Adrenal gland (tissue), 12 donors: Measurements from ENCODE around the gene SSPN. TPM values are rescaled to one million over a fixed set of nuclear protein-coding genes. Genes with fewer than 3 reads are reported as not detected.
A peak's percentile ranks its signal among the peaks of the same experiment; 100 is the strongest.

Experiments
- DNase-seq, 7 donors: peaks; one replicate each; pipeline ENCODE4 v3.0.0-alpha.2; 2019 to 2020
- H3K27ac ChIP-seq, 5 donors: fragments of 200-600 bp; sonication (generic) in 4 of 5; 1 replicate in 3 of 5; 2 replicates in 2 of 5; pipeline versions ENCODE4 v1.5.1 to v1.8.0; 2016 to 2020; ENCODE audit warnings: mild to moderate bottlenecking in 1 of 5
- H3K27me3 ChIP-seq: fragments of 200-600 bp; 2 replicates; pipeline ENCODE4 v1.8.0; 2021
- H3K36me3 ChIP-seq, 2 donors: fragments of 200-600 bp; replicated peaks in 1 of 2; 1 replicate in 1 of 2; 2 replicates in 1 of 2; pipeline versions ENCODE4 v1.5.1 to v1.8.0; 2018 to 2022
- H3K4me1 ChIP-seq, 2 donors: fragments of 200-600 bp; replicated peaks in 1 of 2; 1 replicate in 1 of 2; 2 replicates in 1 of 2; pipeline versions ENCODE4 v1.5.1 to v1.8.0; 2018 to 2021
- H3K4me3 ChIP-seq, 4 donors: fragments of 200-600 bp; sonication (generic) in 3 of 4; one replicate each; pipeline ENCODE4 v1.5.1; 2016 to 2018
- H3K9me3 ChIP-seq, 3 donors: fragments of 200-600 bp; sonication (generic) in 1 of 3; replicated peaks in 1 of 3; 1 replicate in 2 of 3; 2 replicates in 1 of 3; pipeline versions ENCODE4 v1.5.1 to v1.8.0; 2016 to 2021
- POLR2A ChIP-seq, 2 donors: fragments of 450-650 bp; IDR thresholded peaks; one replicate each; pipeline ENCODE4 v1.6.1; 2017; ENCODE audit warnings: antibody characterized with exemption in 2 of 2, mild to moderate bottlenecking in 2 of 2, moderate library complexity in 1 of 2
- WGBS, 4 donors: extraction: QIAGEN DNeasy Blood & Tissue Kit in 2 of 4; methylation state at CpG; one replicate each; pipeline versions ENCODE4 v1.1.5 to v1.1.7; 2013 to 2017; 5-methylcytosine and 5-hydroxymethylcytosine counted together
- intact Hi-C, 2 donors: fragments of 100-400 bp; cut with DNase I; formaldehyde crosslinking; loops; one replicate each; pipeline versions ENCODE4 v1.14.1 to v1.15.0; 2022 to 2023
- polyA plus RNA-seq, 3 donors: library from polyadenylated mRNA; stranded (reverse); fragments of 200-250 nt in 2 of 3; fragments of 350-450 nt in 1 of 3; fragmentation: Illumina TruSeq in 1 of 3; extraction: RNeasy Lipid Tissue Mini Kit (QIAGEN cat#74804) in 1 of 3; gene quantifications; one replicate each; pipeline ENCODE4 v1.2.3, GENCODE V29; 2013 to 2014
- total RNA-seq, 9 donors: library from RNA; depleted of rRNA in 4 of 9; stranded (reverse); fragments of >200 nt in 4 of 9; fragments of 120-200 nt in 1 of 9; fragmentation: NEBNext Ultra II Directional in 1 of 9; extraction: Animal tissue kit (Norgen Biotek cat#: 25700) in 1 of 9; gene quantifications; one replicate each; pipeline versions ENCODE4 v1.1.0 to v1.2.4, GENCODE V29; 2013 to 2023
- TF ChIP-seq, protein P1 (sequence below), 6 experiments: fragments of 450-650 bp in 4 of 6; fragments of 200-600 bp in 2 of 6; sonication (generic) in 1 of 6; IDR thresholded peaks; 1 replicate in 5 of 6; 2 replicates in 1 of 6; pipeline versions ENCODE4 v1.5.1 to v1.8.0; 2016 to 2021; ENCODE audit warnings: antibody characterized with exemption in 6 of 6, mild to moderate bottlenecking in 2 of 6, moderate library complexity in 1 of 6
- donor health status: healthy with polysubstance abuse.
- donor health status: Bipolar disorder and iron deficiency.
- donor health status: DM: yes; HTN: yes; CAD: no.
- donor health status: DM: no; HTN: no; CAD: no.
- donor health status: DM: no; HTN: no; CAD: no.
- donor health status: DM: yes; HTN: yes; CAD: no.

Gene SSPN
- total and polyA plus RNA-seq, 12 donors = 3.3 to 47.8 (median 13.9) TPM

DNA sequence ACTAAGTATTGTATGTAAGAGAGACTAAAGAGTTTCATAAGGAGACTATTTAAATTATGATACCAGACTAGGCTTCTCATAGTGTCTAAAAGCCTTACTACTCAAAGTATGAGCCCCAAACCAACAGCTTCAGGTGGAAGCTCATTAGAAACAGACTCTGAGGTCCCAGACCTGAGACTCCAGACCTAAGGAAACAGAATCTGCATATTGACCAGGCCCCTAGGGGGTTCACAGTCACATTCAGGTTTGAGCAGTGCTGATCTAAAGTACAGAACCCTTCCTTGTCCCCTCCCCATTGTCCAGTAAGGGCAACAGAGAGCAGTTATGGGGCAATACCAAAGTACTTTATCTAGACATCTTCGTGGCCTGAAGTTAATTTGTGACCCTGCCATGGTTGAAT is 87.7 kb downstream of the SSPN start:
- H3K27ac ChIP-seq = no peak overlapping the region
- intact Hi-C loops = no loop called here
- TF ChIP-seq, protein P1, sequence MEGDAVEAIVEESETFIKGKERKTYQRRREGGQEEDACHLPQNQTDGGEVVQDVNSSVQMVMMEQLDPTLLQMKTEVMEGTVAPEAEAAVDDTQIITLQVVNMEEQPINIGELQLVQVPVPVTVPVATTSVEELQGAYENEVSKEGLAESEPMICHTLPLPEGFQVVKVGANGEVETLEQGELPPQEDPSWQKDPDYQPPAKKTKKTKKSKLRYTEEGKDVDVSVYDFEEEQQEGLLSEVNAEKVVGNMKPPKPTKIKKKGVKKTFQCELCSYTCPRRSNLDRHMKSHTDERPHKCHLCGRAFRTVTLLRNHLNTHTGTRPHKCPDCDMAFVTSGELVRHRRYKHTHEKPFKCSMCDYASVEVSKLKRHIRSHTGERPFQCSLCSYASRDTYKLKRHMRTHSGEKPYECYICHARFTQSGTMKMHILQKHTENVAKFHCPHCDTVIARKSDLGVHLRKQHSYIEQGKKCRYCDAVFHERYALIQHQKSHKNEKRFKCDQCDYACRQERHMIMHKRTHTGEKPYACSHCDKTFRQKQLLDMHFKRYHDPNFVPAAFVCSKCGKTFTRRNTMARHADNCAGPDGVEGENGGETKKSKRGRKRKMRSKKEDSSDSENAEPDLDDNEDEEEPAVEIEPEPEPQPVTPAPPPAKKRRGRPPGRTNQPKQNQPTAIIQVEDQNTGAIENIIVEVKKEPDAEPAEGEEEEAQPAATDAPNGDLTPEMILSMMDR (IDR thresholded peaks at IDR 0.05) = no peak
- no peak for TF ChIP-seq POLR2A (IDR thresholded peaks at IDR 0.05)
- no peak for DNase-seq
- H3K4me3 ChIP-seq = no peak overlapping the region
- H3K36me3 ChIP-seq = no peaks in the 10 kb centered on the region
- no peaks in the 10 kb centered on the region for H3K27me3 ChIP-seq
- peaks cover 9 to 12% of the 10 kb centered on the region in 2 donors for H3K4me1 ChIP-seq
- no peaks in the 10 kb centered on the region for H3K9me3 ChIP-seq
- WGBS, 4 donors = 65 to 79% (median 74%) methylated on average over 1 of the region's 1 CpG

DNA sequence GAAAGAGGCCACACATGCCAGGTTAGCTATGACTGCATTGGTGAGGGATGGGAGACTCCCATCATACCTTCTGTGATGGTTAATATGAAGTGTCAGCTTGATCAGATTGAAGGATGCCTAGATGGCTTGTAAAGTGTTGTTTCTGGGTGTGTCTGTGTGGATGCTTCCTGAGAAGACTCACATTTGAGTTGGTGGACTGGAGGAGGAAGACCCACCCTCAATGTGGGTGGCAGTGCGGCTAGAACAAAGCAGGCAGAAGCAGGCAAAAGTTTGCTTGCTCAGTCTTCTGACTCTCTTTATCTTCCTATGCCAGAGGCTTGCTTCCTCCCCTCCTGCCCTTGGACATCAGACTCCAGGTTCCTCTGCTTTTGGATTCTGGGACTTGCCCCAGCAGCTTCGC is 88.2 kb downstream of the SSPN start:
- intact Hi-C loops = no loop called here
- 91 to 96% (median 92%) methylated on average over 2 of the region's 2 CpGs for WGBS, 4 donors
- H3K27ac ChIP-seq = no peak overlapping the region
- H3K4me3 ChIP-seq = no peak overlapping the region
- no peaks in the 10 kb centered on the region for H3K9me3 ChIP-seq
- H3K36me3 ChIP-seq = no peaks in the 10 kb centered on the region
- TF ChIP-seq, protein P1 (IDR thresholded peaks at IDR 0.05) = no peak
- TF ChIP-seq POLR2A (IDR thresholded peaks at IDR 0.05) = no peak
- DNase-seq = no peak
- H3K27me3 ChIP-seq = no peaks in the 10 kb centered on the region
- H3K4me1 ChIP-seq = peaks cover 9 to 16% of the 10 kb centered on the region in 2 donors

DNA sequence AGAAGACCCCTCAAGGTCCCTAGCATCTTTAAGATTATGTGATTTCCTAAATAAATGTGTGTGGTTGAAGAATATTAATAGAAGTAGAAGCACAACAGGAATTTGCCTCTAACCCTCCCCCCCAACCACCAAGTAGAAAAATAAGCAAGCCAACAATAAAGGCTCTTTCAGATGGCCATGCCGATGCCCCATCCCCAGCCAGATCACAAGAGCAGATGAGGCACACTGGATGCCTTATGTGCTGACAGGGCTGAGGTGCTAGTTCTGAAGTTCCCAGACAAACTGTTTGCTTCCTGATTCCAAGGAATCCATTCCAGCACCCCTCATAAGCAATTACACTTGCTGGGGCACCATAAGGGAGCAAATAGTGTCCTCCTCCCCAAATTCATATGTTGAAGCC is 90.0 kb downstream of the SSPN start:
- WGBS, 4 donors = 95 to 100% (median 99%) methylated on average over 1 of the region's 1 CpG
- Histone ChIP-seq H3K4me1 (peaks cover 9 to 16% of the 10 kb centered on the region in 2 donors), H3K27ac (no peak overlapping the region), H3K36me3 (no peaks in the 10 kb centered on the region), H3K4me3 (no peak overlapping the region), H3K9me3 (no peaks in the 10 kb centered on the region), H3K27me3 (no peaks in the 10 kb centered on the region)
- no peak for DNase-seq
- TF ChIP-seq, protein P1 (IDR thresholded peaks at IDR 0.05) = no peak
- TF ChIP-seq POLR2A (IDR thresholded peaks at IDR 0.05) = no peak
- intact Hi-C loops = no loop called here

DNA sequence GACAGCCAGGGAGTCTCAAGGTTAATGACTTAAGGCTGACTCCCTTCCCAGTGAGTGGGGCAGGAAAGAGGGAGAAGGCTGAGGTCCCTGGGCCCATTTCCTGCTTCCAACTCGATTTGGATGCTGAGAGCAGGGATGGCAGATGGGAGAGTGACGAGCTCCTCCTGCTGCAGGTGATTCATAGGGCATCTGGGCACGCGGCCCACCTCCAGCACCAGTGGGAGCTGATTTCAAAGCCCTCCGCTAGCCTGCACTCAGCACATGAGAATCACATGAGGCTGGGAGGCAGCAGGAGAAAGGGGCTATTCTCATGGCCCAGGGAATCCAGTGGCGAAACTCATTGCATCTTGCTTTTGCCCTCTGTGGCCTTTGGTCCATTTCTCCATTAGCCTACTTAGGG is 90.8 kb downstream of the SSPN start:
- H3K4me1 ChIP-seq = peaks cover 8 to 16% of the 10 kb centered on the region in 2 donors
- H3K36me3 ChIP-seq = no peaks in the 10 kb centered on the region
- intact Hi-C loops = no loop called here
- TF ChIP-seq, protein P1 (IDR thresholded peaks at IDR 0.05) = no peak
- no peak for TF ChIP-seq POLR2A (IDR thresholded peaks at IDR 0.05)
- 77 to 100% (median 86%) methylated on average over 1 to 6 of the region's 6 CpGs for WGBS, 4 donors
- no peaks in the 10 kb centered on the region for H3K27me3 ChIP-seq
- DNase-seq = peak in 2 of 7 donors; percentile 19 to 63
- no peak overlapping the region for H3K27ac ChIP-seq
- H3K4me3 ChIP-seq = no peak overlapping the region
- H3K9me3 ChIP-seq = no peaks in the 10 kb centered on the region
